Muscle of back (tissue), 11 donors: ENCODE data around the gene ZCCHC2. TPM values are rescaled to one million over a fixed set of nuclear protein-coding genes. Genes with fewer than 3 reads are reported as not detected.

Experiments
- DNase-seq, 3 donors: peaks; one replicate each; pipeline versions ENCODE4 v3.0.0 to v3.0.0-alpha.2; 2013
- polyA plus RNA-seq, 10 donors: library from polyadenylated mRNA; unstranded; fragments of 120-200 nt; gene quantifications; one replicate each; pipeline ENCODE4 v1.2.1, GENCODE V29; 2013; ENCODE audit not compliant: insufficient read length in 10 of 10

Gene ZCCHC2
- polyA plus RNA-seq, 10 donors = 5.5 to 10.6 (median 9.3) TPM

GRCh38 chr18:62607302-62607701, 84.5 kb downstream of the ZCCHC2 start:
- DNase-seq = no peak

GRCh38 chr18:62607708-62608428, 85.0 kb downstream of the ZCCHC2 start:
- no peak for DNase-seq

- DNase-seq = no peak
These were observed 86.9 kb downstream of the ZCCHC2 start for GRCh38 chr18:62609764-62610163.

GRCh38 chr18:62610351-62610700, 87.5 kb downstream of the ZCCHC2 start:
- no peak for DNase-seq

GRCh38 chr18:62610701-62611411, 88.0 kb downstream of the ZCCHC2 start:
- peak in 1 of 3 donors; percentile 64 for DNase-seq

- DNase-seq = peak in 1 of 3 donors; percentile 62
These were observed 88.8 kb downstream of the ZCCHC2 start for GRCh38 chr18:62611453-62612288.

- DNase-seq = no peak
These were observed 89.4 kb downstream of the ZCCHC2 start for GRCh38 chr18:62612289-62612645.

- DNase-seq = no peak
These were observed 90.0 kb downstream of the ZCCHC2 start for GRCh38 chr18:62612776-62613175.

- no peak for DNase-seq
These were observed 91.7 kb downstream of the ZCCHC2 start for GRCh38 chr18:62614494-62614893.

GRCh38 chr18:62616331-62616805, 93.5 kb downstream of the ZCCHC2 start:
- DNase-seq = no peak

- DNase-seq = no peak
These were observed 95.2 kb downstream of the ZCCHC2 start for GRCh38 chr18:62617793-62618591.

- DNase-seq = no peak
These were observed 95.9 kb downstream of the ZCCHC2 start for GRCh38 chr18:62618735-62619134.

GRCh38 chr18:62621546-62621945, 98.7 kb downstream of the ZCCHC2 start:
- no peak for DNase-seq

- DNase-seq = peak; percentile 35 to 71 (median 57)
These were observed 102.2 kb downstream of the ZCCHC2 start for GRCh38 chr18:62625019-62625418.

Other genes with a start within 250 kb of the ZCCHC2 start
- 1 to 10 TPM; 2.8 to 4.4 (median 3.6) TPM for gene TNFRSF11A, start 197.7 kb upstream of the ZCCHC2 start, polyA plus RNA-seq
- 10 to 100 TPM in 3 of 10 donors, 1 to 10 TPM in 7; 3.9 to 13.1 (median 7.9) TPM for gene PHLPP1, start 192.5 kb downstream of the ZCCHC2 start, polyA plus RNA-seq